Measurements from ENCODE around the gene POLR3K.

Gene POLR3K

GRCh38 chr16:79151-80054 lies 26.0 kb upstream of the POLR3K start:
- peaks cover 3 to 71% (median 68%) of the 10 kb centered on the region in 4 experiments for H3K4me1 ChIP-seq (ENCODE audit: control extremely low read depth in 1 of 4, control insufficient read depth in 4 of 4, insufficient read depth in 4 of 4, low read length in 3 of 4)

GRCh38 chr16:78444-79150 lies 25.2 kb upstream of the POLR3K start:
- ChIA-PET CTCF (interaction anchor here (0.9 to 19.8 kb wide), 5 partner anchors 10 to 28 kb away, joined by 3 to 643 read pairs (median 5); no protein-coding TSS in a partner anchor), POLR2A (no interaction called here)
- H3K27ac ChIP-seq (ENCODE audit: insufficient read depth in 1 of 2, low read depth in 1 of 2, low read length in 2 of 2, poor library complexity in 1 of 2, severe bottlenecking in 2 of 2) = peak overlapping the region in 1 of 2 experiments; percentile 66
- WGBS (ENCODE audit: insufficient coverage) = 9% methylated on average over 32 of the region's 36 CpGs
- H3K36me3 ChIP-seq (ENCODE audit: control insufficient read depth in 4 of 4, insufficient read depth in 4 of 4, low read length in 3 of 4) = peaks cover 2 to 31% (median 22%) of the 10 kb centered on the region in 4 experiments
- H3K4me3 ChIP-seq (ENCODE audit: control insufficient read depth in 1 of 7, extremely low read depth in 1 of 7, insufficient read depth in 4 of 7, low read depth in 2 of 7, low read length in 6 of 7) = peak overlapping the region; percentile 62 to 89 (median 73)
- no peaks in the 10 kb centered on the region for H3K9me3 ChIP-seq (ENCODE audit: control extremely low read depth in 1 of 5, control insufficient read depth in 4 of 5, insufficient read depth in 2 of 5, low read depth in 1 of 5, low read length in 4 of 5)
- DNase-seq = peak in 1 of 3 donors; percentile 24
- peaks cover 0 to 2% (median 0%) of the 10 kb centered on the region in 5 experiments for H3K27me3 ChIP-seq (replicated peaks in 2 of 5; ENCODE audit: control insufficient read depth in 4 of 5, insufficient read depth in 5 of 5, low read length in 4 of 5)
- peaks cover 3 to 70% (median 66%) of the 10 kb centered on the region in 4 experiments for H3K4me1 ChIP-seq (ENCODE audit: control extremely low read depth in 1 of 4, control insufficient read depth in 4 of 4, insufficient read depth in 4 of 4, low read length in 3 of 4)

More at GRCh38 chr16:79151-80054, 26.0 kb upstream of the POLR3K start:
- H3K4me3 ChIP-seq (ENCODE audit: control insufficient read depth in 1 of 7, extremely low read depth in 1 of 7, insufficient read depth in 4 of 7, low read depth in 2 of 7, low read length in 6 of 7) = peak overlapping the region in 6 of 7 experiments; percentile 62 to 89 (median 76)
- H3K9me3 ChIP-seq (ENCODE audit: control extremely low read depth in 1 of 5, control insufficient read depth in 4 of 5, insufficient read depth in 2 of 5, low read depth in 1 of 5, low read length in 4 of 5) = no peaks in the 10 kb centered on the region
- H3K27me3 ChIP-seq (replicated peaks in 2 of 5; ENCODE audit: control insufficient read depth in 4 of 5, insufficient read depth in 5 of 5, low read length in 4 of 5) = no peaks in the 10 kb centered on the region
- H3K36me3 ChIP-seq (ENCODE audit: control insufficient read depth in 4 of 4, insufficient read depth in 4 of 4, low read length in 3 of 4) = peaks cover 2 to 37% (median 24%) of the 10 kb centered on the region in 4 experiments
- POLR2A ChIA-PET = interaction anchor here (0.6 kb wide), 1 partner anchor 43 kb away, joined by 3 read pairs; no protein-coding TSS in a partner anchor
- no peak for DNase-seq
- no peak overlapping the region for H3K27ac ChIP-seq (ENCODE audit: insufficient read depth in 1 of 2, low read depth in 1 of 2, low read length in 2 of 2, poor library complexity in 1 of 2, severe bottlenecking in 2 of 2)
- 70% methylated on average over 24 of the region's 32 CpGs for WGBS (ENCODE audit: insufficient coverage)
- CTCF ChIA-PET = interaction anchor here (0.9 to 19.8 kb wide), 4 partner anchors 10 to 27 kb away, joined by 3 to 643 read pairs (median 4); no protein-coding TSS in a partner anchor

- peak within 1 kb of the TSS; percentile 62 to 89 (median 73) for H3K4me3 ChIP-seq (ENCODE audit: control insufficient read depth in 1 of 7, extremely low read depth in 1 of 7, insufficient read depth in 4 of 7, low read depth in 2 of 7, low read length in 6 of 7)
- DNase-seq = peak; percentile 48 to 56 (median 55)
- no peaks in the 10 kb centered on the region for H3K9me3 ChIP-seq (ENCODE audit: control extremely low read depth in 1 of 5, control insufficient read depth in 4 of 5, insufficient read depth in 2 of 5, low read depth in 1 of 5, low read length in 4 of 5)
- peaks cover 2 to 29% (median 20%) of the 10 kb centered on the region in 4 experiments for H3K36me3 ChIP-seq (ENCODE audit: control insufficient read depth in 4 of 4, insufficient read depth in 4 of 4, low read length in 3 of 4)
- H3K27ac ChIP-seq (ENCODE audit: insufficient read depth in 1 of 2, low read depth in 1 of 2, low read length in 2 of 2, poor library complexity in 1 of 2, severe bottlenecking in 2 of 2) = peak within 1 kb of the TSS in 1 of 2 experiments; percentile 66
- ChIA-PET CTCF (interaction anchor here (1.6 to 19.8 kb wide), 2 partner anchors 12 to 14 kb away, joined by 8 to 643 read pairs; no protein-coding TSS in a partner anchor), POLR2A (no interaction called here)
- WGBS (ENCODE audit: insufficient coverage) = under 1% methylated on average over 65 of the region's 83 CpGs
- peaks cover 0 to 7% (median 2%) of the 10 kb centered on the region in 5 experiments for H3K27me3 ChIP-seq (replicated peaks in 2 of 5; ENCODE audit: control insufficient read depth in 4 of 5, insufficient read depth in 5 of 5, low read length in 4 of 5)
- peaks cover 3 to 72% (median 67%) of the 10 kb centered on the region in 4 experiments for H3K4me1 ChIP-seq (ENCODE audit: control extremely low read depth in 1 of 4, control insufficient read depth in 4 of 4, insufficient read depth in 4 of 4, low read length in 3 of 4)
Observed at GRCh38 chr16:77807-78443, 24.5 kb upstream of the POLR3K start, which contains the start of gene MPG. Gene MPG (plus strand): TSS chr16:78225. CDS start chr16:78310, 85 bp downstream.

GRCh38 chr16:77273-77806 lies 23.9 kb upstream of the POLR3K start:
- H3K36me3 ChIP-seq (ENCODE audit: control insufficient read depth in 4 of 4, insufficient read depth in 4 of 4, low read length in 3 of 4) = peaks cover 2 to 23% (median 17%) of the 10 kb centered on the region in 4 experiments
- peak in 2 of 3 donors; percentile 50 to 59 for DNase-seq
- POLR2A ChIA-PET = no interaction called here
- H3K4me1 ChIP-seq (ENCODE audit: control extremely low read depth in 1 of 4, control insufficient read depth in 4 of 4, insufficient read depth in 4 of 4, low read length in 3 of 4) = peaks cover 3 to 71% (median 66%) of the 10 kb centered on the region in 4 experiments
- peak overlapping the region; percentile 62 to 89 (median 73) for H3K4me3 ChIP-seq (ENCODE audit: control insufficient read depth in 1 of 7, extremely low read depth in 1 of 7, insufficient read depth in 4 of 7, low read depth in 2 of 7, low read length in 6 of 7)
- 4% methylated on average over 28 of the region's 31 CpGs for WGBS (ENCODE audit: insufficient coverage)
- H3K27me3 ChIP-seq (replicated peaks in 2 of 5; ENCODE audit: control insufficient read depth in 4 of 5, insufficient read depth in 5 of 5, low read length in 4 of 5) = peaks cover 0 to 11% (median 2%) of the 10 kb centered on the region in 5 experiments
- H3K9me3 ChIP-seq (ENCODE audit: control extremely low read depth in 1 of 5, control insufficient read depth in 4 of 5, insufficient read depth in 2 of 5, low read depth in 1 of 5, low read length in 4 of 5) = no peaks in the 10 kb centered on the region
- H3K27ac ChIP-seq (ENCODE audit: insufficient read depth in 1 of 2, low read depth in 1 of 2, low read length in 2 of 2, poor library complexity in 1 of 2, severe bottlenecking in 2 of 2) = peak overlapping the region in 1 of 2 experiments; percentile 66
- CTCF ChIA-PET = interaction anchor here (1.6 to 19.8 kb wide), 2 partner anchors 12 to 15 kb away, joined by 8 to 643 read pairs; no protein-coding TSS in a partner anchor

- ChIA-PET CTCF (interaction anchor here (1.6 to 19.8 kb wide), 2 partner anchors 11 to 15 kb away, joined by 8 to 643 read pairs; no protein-coding TSS in a partner anchor), POLR2A (no interaction called here)
- peak in 1 of 3 donors; percentile 35 for DNase-seq
Observed at GRCh38 chr16:76535-77272, 23.3 kb upstream of the POLR3K start.

More at GRCh38 chr16:76535-77272, 23.3 kb upstream of the POLR3K start:
- H3K9me3 ChIP-seq (ENCODE audit: control extremely low read depth in 1 of 5, control insufficient read depth in 4 of 5, insufficient read depth in 2 of 5, low read depth in 1 of 5, low read length in 4 of 5) = no peaks in the 10 kb centered on the region
- H3K36me3 ChIP-seq (ENCODE audit: control insufficient read depth in 4 of 4, insufficient read depth in 4 of 4, low read length in 3 of 4) = peaks cover 2 to 20% (median 15%) of the 10 kb centered on the region in 4 experiments
- H3K4me3 ChIP-seq (ENCODE audit: control insufficient read depth in 1 of 7, extremely low read depth in 1 of 7, insufficient read depth in 4 of 7, low read depth in 2 of 7, low read length in 6 of 7) = peak overlapping the region; percentile 10 to 89 (median 70)
- H3K27me3 ChIP-seq (replicated peaks in 2 of 5; ENCODE audit: control insufficient read depth in 4 of 5, insufficient read depth in 5 of 5, low read length in 4 of 5) = peaks cover 0 to 14% (median 2%) of the 10 kb centered on the region in 5 experiments
- peak overlapping the region in 1 of 2 experiments; percentile 66 for H3K27ac ChIP-seq (ENCODE audit: insufficient read depth in 1 of 2, low read depth in 1 of 2, low read length in 2 of 2, poor library complexity in 1 of 2, severe bottlenecking in 2 of 2)
- 15% methylated on average over 10 of the region's 13 CpGs for WGBS (ENCODE audit: insufficient coverage)
- peaks cover 3 to 71% (median 70%) of the 10 kb centered on the region in 4 experiments for H3K4me1 ChIP-seq (ENCODE audit: control extremely low read depth in 1 of 4, control insufficient read depth in 4 of 4, insufficient read depth in 4 of 4, low read length in 3 of 4)

Measured in common myeloid progenitor, CD34-positive (primary cell).